HG03565 (cell line): Measurements from ENCODE around the gene BEX4.
"Not testable (repeated sequence)": the region's sequence is repeated elsewhere in the genome, so short reads cannot be mapped to it uniquely, and the experiment has no call there.

Source experiments
- ATAC-seq: cut with Tn5 transposase; IDR thresholded peaks from one replicate; pipeline ENCODE4 v1.9.1; 2021; ENCODE audit warnings: mild to moderate bottlenecking, moderate library complexity; ENCODE audit not compliant: unreplicated experiment

The BEX4 gene, protein sequence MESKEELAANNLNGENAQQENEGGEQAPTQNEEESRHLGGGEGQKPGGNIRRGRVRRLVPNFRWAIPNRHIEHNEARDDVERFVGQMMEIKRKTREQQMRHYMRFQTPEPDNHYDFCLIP

DNA sequence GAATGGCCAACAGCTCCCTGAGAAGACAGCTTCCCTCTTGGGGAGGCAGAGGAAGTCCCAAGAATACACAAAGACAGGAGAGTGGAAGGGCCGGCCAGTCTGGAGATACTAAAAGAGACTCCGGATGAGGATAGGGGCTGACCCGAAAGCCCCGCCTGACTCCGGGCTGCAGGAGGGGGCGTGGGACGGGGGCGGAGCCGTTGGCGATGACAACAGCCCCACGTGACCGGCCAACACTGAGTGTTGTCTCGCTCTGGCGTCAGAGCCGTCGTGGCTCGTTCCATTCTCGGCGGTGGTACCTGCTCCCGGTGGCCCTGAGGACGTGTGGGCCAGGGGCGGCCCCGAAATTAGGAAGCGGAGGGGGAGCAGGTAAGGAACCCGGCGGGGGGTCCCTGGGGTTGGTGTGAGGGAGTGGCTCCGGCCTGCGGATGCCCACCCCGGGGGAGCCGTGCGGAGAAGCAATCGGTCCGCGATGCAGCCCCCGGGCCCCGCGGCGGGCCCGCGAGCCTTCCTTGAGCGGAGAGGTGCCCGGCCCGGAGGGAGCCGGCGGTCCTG, at the start of gene BEX4:
Gene BEX4 (plus strand): TSS at position 239 of the 555 bp plus-strand sequence. CDS start 1,046 bp downstream, outside the sequence.
- peak; percentile 89 for ATAC-seq

DNA sequence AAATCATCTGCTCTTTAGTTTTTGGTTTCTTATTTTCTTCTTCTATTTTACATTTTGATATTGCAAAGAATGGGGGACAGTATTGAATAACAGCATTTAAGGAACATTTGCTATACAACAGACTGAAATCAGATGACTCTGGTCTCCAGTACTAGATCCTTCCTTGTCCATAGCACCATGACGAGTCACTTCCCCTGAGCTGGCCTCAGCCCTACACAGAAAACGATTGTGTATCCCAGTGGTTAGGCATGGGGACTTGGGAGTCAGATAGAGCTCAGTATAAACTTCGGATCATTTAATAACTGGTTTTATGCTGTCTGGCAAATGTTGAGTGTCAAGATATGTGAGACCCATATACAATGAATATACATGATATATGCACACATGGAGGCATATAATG, 44.7 kb upstream of the BEX4 start:
- no peak for ATAC-seq

GRCh38 chrX:103171353-103171752, 43.6 kb upstream of the BEX4 start:
- no peak for ATAC-seq

DNA sequence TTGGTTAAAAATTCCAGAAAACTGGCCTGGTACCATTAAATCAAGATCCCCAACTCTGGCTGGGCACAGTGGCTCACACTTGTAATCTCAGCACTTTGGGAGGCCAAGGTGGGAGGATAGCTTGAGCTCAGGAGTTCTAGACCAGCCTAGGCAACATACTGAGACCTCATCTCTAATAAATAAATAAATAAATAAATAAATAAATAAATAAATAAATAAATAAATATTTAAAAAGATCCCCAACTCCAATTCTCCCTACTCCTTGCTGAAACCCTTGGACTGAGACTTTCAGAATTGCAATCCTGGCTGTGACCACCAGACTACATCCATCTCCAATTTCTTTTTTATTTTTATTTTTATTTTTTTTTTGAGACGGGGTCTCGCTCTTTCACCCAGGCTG, 39.7 kb upstream of the BEX4 start:
- ATAC-seq: not testable (repeated sequence)

DNA sequence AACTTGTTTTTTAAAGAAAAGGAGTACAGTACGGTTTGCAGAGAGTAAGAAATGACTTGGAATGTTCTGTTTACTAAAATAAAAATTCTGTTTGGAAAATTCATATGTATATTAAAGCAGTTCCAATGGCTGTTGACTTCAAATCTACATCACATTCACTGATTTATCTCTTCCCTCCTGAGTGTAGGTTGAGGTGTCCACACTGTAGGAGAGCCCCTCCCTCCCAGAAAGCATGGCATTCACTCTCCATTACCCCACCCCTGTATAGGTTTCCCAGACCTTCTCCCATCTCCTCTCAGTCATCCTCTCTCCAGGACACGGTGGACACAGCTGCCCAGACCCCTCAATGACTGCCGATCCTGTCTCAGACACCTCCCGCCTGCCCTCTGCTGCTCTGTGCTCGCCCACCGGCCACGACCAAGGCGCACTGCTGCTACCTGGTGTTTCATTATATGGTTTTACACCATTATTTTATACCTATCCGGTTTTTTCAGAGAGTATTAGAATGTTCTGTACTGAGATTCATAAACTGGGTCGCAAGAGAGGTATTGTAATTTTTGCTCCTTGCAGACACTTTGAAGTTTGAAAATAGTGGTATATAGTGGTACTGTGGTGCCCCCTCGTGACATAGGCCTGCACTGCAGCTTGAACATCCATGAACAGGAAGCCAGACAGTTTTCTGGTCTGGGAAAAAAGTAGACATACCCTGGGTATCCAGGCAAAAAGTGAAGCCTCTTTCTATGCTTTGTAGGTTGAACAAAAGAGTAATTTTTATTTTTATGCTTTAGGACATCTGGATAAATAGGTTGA, 38.8 kb upstream of the BEX4 start:
- ATAC-seq: no peak

DNA sequence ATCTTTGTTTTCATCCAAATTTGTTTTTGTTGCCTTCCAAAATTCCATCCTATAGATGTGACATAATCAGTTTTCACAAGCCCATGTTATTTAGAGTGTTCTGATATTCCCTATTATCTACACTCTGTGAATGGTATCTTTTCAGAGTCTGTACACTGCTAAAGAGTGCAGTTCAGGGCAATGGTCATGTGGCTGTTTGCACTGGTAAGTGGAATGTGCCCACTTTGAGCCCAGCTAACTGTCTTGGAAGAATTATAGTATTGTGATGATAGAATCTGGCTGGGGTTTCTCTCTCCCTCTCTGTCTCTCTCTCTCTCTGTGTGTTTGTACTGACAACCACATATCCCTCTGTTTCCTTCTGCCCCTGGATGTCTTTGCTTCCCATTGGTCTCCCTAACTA, 37.4 kb upstream of the BEX4 start:
- no peak for ATAC-seq

- ATAC-seq: no peak
Observed at GRCh38 chrX:103183912-103184311, 31.0 kb upstream of the BEX4 start.

- ATAC-seq: no peak
Observed at GRCh38 chrX:103187953-103188475, 26.9 kb upstream of the BEX4 start.

- ATAC-seq: no peak
Observed at GRCh38 chrX:103197721-103198306, 17.1 kb upstream of the BEX4 start.

DNA sequence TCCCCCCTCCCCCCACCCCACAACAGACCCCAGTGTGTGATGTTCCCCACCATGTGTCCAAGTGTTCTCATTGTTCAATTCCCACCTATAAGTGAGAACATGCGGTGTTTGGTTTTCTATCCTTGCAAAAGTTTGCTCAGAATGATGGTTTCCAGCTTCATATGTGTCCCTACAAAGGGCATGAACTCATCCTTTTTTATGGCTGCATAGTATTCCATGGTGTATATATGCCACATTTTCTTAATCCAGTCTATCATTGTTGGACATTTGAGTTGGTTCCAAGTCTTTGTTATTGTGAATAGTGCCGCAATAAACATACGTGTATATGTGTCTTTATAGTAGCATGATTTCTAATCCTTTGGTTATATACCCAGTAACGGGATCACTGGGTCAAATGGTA, 16.2 kb upstream of the BEX4 start:
- not testable (repeated sequence) for ATAC-seq

GRCh38 chrX:103201041-103201440, 13.9 kb upstream of the BEX4 start:
- no peak for ATAC-seq

- ATAC-seq: no peak
Observed at GRCh38 chrX:103210056-103210455, 4.9 kb upstream of the BEX4 start.

DNA sequence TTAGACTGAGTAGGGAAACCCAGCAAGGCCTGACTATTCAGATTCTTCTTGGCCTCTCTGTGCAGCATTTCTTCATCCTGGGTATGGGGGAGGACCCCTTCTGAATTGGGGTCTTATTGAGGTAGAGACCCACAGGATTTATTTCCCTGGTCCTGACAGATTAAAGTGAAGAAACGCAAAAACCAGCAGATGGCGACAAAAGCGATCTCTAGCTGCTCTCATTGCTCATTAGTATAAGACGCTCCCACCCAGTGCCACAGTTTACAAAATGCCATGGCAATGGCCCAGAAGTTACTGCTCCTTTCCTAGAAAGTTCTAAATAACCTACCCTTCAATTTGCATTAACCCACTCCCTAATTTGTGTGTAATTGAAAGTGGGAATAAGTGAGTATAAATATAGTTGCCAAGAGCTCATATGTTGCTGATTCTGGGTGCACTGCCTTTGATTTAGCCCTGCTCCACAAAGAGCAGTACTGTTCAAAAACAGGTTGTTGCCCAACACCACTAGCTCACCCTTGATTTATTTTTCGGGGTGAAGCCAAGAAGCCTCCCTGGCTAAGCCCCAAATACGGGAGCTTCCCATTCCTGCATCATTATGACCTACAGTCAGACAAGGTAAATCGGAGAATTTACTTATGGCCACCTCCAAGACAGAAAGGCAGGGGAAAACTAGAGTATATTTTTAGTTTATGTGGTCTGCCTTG, 3.7 kb upstream of the BEX4 start:
- no peak for ATAC-seq

DNA sequence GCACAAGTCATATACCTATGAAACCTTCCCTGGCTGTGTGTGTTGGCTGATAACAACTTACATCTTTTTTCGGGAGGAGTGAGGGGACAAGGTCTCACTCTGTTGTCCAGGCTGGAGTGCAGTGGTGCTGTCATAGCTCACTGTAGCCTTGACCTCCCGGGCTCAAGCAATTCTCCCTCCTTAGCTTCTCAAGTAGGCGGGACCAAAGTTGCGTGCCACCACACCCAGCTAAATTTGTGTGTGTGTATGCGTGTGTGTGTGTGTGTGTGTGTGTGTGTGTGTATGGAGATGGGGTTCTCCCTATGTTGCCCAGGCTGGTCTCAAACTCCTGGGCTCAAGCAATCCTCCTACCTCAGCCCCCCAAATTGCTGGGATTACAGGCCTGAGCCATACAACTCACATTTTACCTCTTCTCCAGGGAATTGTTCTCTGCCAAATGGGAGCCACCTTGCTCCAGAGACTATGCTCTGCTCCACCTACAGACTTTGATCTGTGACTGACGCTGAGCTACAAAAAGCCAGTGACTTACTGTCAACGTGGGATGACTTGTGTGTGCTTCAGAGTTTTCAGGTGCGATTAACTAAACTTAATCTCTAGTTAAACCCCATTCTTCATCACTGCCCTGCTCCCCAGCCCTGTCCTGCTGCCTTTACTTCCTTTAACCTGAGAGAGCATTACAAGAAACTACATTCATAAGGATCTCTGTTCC, 2.0 kb upstream of the BEX4 start:
- no peak for ATAC-seq

DNA sequence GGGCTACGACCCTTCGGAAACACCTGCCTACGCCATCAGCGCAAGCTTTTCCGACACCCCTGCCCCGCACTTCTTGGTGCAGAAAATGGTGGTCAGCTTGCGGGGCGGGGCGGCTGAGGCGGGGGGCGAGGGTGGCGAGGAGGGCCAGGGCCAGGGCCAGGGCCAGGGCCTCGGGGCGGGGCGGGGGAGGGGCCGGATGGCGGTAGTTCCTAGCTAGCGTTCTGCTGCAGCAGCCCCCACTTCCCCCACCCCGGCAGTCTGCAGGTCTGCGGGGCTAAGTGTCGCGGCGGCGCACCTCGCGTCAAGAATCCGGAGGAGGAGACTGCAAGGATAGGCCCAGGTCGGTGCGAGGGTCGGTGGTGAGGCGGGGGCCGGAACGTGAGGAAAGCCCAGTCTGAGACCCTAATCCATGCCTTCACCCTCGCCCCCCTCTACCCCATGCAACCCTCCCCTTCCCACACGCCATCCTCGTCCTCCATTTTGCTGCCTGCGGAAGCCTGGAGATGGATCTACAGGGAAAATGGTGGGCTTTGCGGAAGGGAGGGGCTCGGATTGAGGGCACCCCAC, 600 bp downstream of the BEX4 start:
- ATAC-seq: no peak

GRCh38 chrX:103220511-103221323, 5.8 kb downstream of the BEX4 start:
- ATAC-seq: no peak

- ATAC-seq: not testable (repeated sequence)
Observed at GRCh38 chrX:103225918-103226317, 11.0 kb downstream of the BEX4 start.

- ATAC-seq: no peak
Observed at GRCh38 chrX:103233263-103233662, 18.4 kb downstream of the BEX4 start.

DNA sequence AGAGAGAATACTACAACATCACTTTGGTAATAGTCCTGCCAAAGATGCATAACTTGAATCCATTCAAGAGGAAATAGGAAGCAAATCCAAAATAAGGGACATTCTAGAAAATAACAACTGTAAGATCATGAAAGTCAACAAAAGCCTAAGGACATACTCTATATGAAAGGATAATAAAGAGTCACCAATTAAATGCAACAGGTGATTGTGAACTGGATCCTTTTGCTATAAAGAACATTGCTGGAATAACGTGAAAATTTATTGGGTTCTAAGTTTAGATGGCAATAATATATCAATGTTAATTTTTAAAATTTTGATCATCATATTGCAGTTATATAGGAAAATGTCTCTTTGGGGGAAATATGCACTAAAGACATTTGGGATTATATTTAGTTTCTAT, 20.0 kb downstream of the BEX4 start:
- ATAC-seq: no peak
